GM23248 (cell line): ENCODE results near the gene SSTR5. TPM values are rescaled to one million over a fixed set of nuclear protein-coding genes. Genes with fewer than 3 reads are reported as not detected.

Experiments used
- DNase-seq: peaks from one replicate; pipeline ENCODE4 v3.0.0-alpha.2; 2015
- H2AFZ ChIP-seq: fragments of 200-600 bp; sonication (generic); 2 replicates; pipeline ENCODE4 v1.6.1; 2016; ENCODE audit warnings: antibody characterized with exemption
- H3F3A ChIP-seq: fragments of 200-600 bp; sonication (generic); 2 replicates; pipeline ENCODE4 v1.6.1; 2016; ENCODE audit warnings: mild to moderate bottlenecking, antibody characterized with exemption, mixed run types; ENCODE audit not compliant: insufficient read depth
- H3K27ac ChIP-seq: fragments of 200-600 bp; sonication (generic); 2 replicates; pipeline ENCODE4 v1.5.1; 2016; ENCODE audit warnings: mild to moderate bottlenecking
- H3K27me3 ChIP-seq: fragments of 200-600 bp; sonication (generic); replicated peaks from 2 replicates; pipeline ENCODE4 v1.6.1; 2016; ENCODE audit warnings: mild to moderate bottlenecking; ENCODE audit not compliant: insufficient read depth
- H3K36me3 ChIP-seq: fragments of 200-600 bp; sonication (generic); 2 replicates; pipeline ENCODE4 v1.6.1; 2016; ENCODE audit warnings: low read depth, mild to moderate bottlenecking
- H3K4me1 ChIP-seq: fragments of 200-600 bp; sonication (generic); 2 replicates; pipeline ENCODE4 v1.6.1; 2016; ENCODE audit warnings: mild to moderate bottlenecking; ENCODE audit not compliant: insufficient read depth
- H3K4me2 ChIP-seq: fragments of 200-600 bp; sonication (generic); one replicate; pipeline ENCODE4 v1.6.1; 2016; ENCODE audit warnings: mild to moderate bottlenecking; ENCODE audit not compliant: unreplicated experiment
- H3K4me3 ChIP-seq: fragments of 200-600 bp; sonication (generic); 2 replicates; pipeline ENCODE4 v1.5.1; 2016; ENCODE audit warnings: mild to moderate bottlenecking
- H3K79me2 ChIP-seq: fragments of 200-600 bp; sonication (generic); 2 replicates; pipeline ENCODE4 v1.6.1; 2016; ENCODE audit warnings: mild to moderate bottlenecking; ENCODE audit not compliant: insufficient read depth
- H3K9ac ChIP-seq: fragments of 200-600 bp; sonication (generic); 2 replicates; pipeline ENCODE4 v1.6.1; 2016; ENCODE audit warnings: mild to moderate bottlenecking
- H3K9me2 ChIP-seq: fragments of 200-600 bp; sonication (generic); 2 replicates; pipeline ENCODE4 v1.6.1; 2016; ENCODE audit warnings: mixed run types, mild to moderate bottlenecking, moderate library complexity; ENCODE audit not compliant: insufficient read depth
- H3K9me3 ChIP-seq: fragments of 200-600 bp; sonication (generic); one replicate; pipeline ENCODE4 v1.6.1; 2017; ENCODE audit warnings: low read depth
- H4K20me1 ChIP-seq: fragments of 200-600 bp; sonication (generic); 2 replicates; pipeline ENCODE4 v1.6.0; 2016; ENCODE audit not compliant: insufficient read depth
- EZH2 ChIP-seq: fragments of 200-600 bp; sonication (generic); IDR thresholded peaks from 2 replicates; pipeline ENCODE4 v1.6.1; 2018; ENCODE audit warnings: antibody characterized with exemption, mild to moderate bottlenecking; ENCODE audit not compliant: insufficient read depth, poor library complexity, severe bottlenecking
- EZH2phosphoT487 ChIP-seq: fragments of 200-600 bp; sonication (generic); IDR thresholded peaks from 2 replicates; pipeline ENCODE4 v1.6.1; 2018; ENCODE audit warnings: antibody characterized with exemption, moderate library complexity, mild to moderate bottlenecking, low read depth; ENCODE audit not compliant: insufficient read depth
- WGBS, 2 experiments: methylation state at CpG; one replicate each; pipeline ENCODE4 v1.1.6; 2015 to 2017; ENCODE audit warnings: low lambda C conversion rate in 2 of 2, low coverage in 1 of 2; ENCODE audit errors: missing lambda C conversion rate in 2 of 2; 5-methylcytosine and 5-hydroxymethylcytosine counted together
- in situ Hi-C: fragments of 300-500 bp; cut with MboI; formaldehyde crosslinking; loops from 2 replicates; pipeline ENCODE4 v1.15.0; 2020
- polyA plus RNA-seq: library from polyadenylated mRNA; unstranded; fragments of >200 nt; fragmentation: Nextera tagmentation; extraction: Ambion mirVana; gene quantifications from 2 replicates; pipeline ENCODE4 v1.2.1, GENCODE V29; 2016
- total RNA-seq: library from RNA; depleted of rRNA; stranded (reverse); fragments of >200 nt; shearing (Covaris generic); gene quantifications from 2 replicates; pipeline ENCODE4 v1.2.3, GENCODE V29; 2014

The SSTR5 gene
- total and polyA plus RNA-seq, 2 experiments from 2014 or later: not detected

DNA sequence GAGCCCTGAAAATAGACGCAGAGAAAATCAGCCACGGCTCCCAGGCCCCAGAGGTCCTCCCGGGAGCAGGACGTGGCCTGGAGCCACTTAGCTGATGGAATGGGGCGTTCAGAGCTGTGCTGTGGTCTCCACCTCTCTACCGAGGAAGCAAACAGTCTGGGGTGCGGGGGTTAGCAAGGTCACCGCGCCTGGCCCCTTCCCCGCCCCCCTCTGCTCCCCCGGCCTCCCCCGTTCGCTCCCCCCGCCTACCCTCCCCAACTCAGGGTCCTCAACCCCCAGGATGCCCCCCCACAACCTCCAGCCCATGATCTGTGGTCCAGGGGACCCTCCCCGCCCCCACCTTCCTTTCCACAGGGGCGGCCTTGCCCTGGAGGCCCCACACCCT is 44.1 kb downstream of the SSTR5 start:
- H3K4me3 ChIP-seq: no peak overlapping the region
- no peak for TF ChIP-seq EZH2phosphoT487
- TF ChIP-seq EZH2: no peak
- no peak for DNase-seq
- no peaks in the 10 kb centered on the region for H3K79me2 ChIP-seq
- no peaks in the 10 kb centered on the region for H3K9me3 ChIP-seq
- no peak overlapping the region for H3K27ac ChIP-seq
- H2AFZ ChIP-seq: no peak overlapping the region
- no peaks in the 10 kb centered on the region for H3K36me3 ChIP-seq
- no peaks in the 10 kb centered on the region for H3F3A ChIP-seq
- no peak overlapping the region for H3K9ac ChIP-seq
- peaks cover 16% of the 10 kb centered on the region; the same call in 1 of the 2 replicates for H3K27me3 ChIP-seq
- WGBS, 2 experiments: 9 to 31% methylated on average over 6 to 16 of the region's 16 CpGs
- in situ Hi-C loops: no loop called here
- no peaks in the 10 kb centered on the region for H3K4me1 ChIP-seq
- H4K20me1 ChIP-seq: no peaks in the 10 kb centered on the region
- no peak overlapping the region for H3K4me2 ChIP-seq
- no peaks in the 10 kb centered on the region for H3K9me2 ChIP-seq

DNA sequence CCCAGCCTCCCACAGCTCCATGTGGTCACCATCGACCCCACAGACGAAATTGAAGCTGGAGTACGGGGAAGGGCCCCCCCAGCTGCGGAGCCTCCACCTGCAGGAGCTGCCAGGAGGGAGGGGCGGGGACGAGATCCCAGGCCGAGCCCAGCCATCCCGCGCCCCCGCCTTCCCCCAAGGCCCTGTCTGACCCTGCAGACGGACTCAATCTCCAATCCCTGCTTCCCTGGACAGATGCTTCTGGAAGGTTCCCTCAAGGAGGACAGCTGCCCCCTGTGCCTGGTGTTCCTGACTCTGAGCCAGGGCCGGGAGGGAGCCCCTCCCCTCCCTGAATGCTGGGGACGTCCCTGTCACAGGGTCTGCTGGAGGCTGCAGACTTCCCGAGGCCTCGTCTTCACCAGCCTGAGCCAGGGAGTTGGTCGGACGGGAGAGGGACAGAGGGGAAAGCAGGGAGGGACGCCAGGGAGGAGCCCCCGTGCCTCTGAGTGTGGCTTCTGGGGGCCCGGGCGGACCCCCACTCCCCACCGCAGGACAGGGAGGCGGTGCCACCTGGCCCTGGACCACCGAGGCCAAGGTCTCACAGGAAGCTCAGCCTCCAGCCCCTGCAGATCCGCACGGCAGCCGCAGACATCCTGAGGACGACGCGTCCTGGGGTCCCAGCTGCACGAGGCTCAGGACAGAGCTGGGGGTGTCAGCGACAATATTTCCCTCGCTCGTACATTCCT is 44.8 kb downstream of the SSTR5 start:
- no peak overlapping the region for H3K9ac ChIP-seq
- no peak overlapping the region for H2AFZ ChIP-seq
- no peaks in the 10 kb centered on the region for H3K79me2 ChIP-seq
- 20% methylated on average over 29 to 34 of the region's 34 CpGs for WGBS, 2 experiments
- H3K9me2 ChIP-seq: no peaks in the 10 kb centered on the region
- no peak for DNase-seq
- no peak overlapping the region for H3K4me3 ChIP-seq
- in situ Hi-C loops: no loop called here
- no peaks in the 10 kb centered on the region for H3K9me3 ChIP-seq
- no peaks in the 10 kb centered on the region for H3K36me3 ChIP-seq
- H3K4me1 ChIP-seq: no peaks in the 10 kb centered on the region
- no peak overlapping the region for H3K4me2 ChIP-seq
- no peak for TF ChIP-seq EZH2
- no peak for TF ChIP-seq EZH2phosphoT487
- no peaks in the 10 kb centered on the region for H3F3A ChIP-seq
- H4K20me1 ChIP-seq: no peaks in the 10 kb centered on the region
- no peak overlapping the region for H3K27ac ChIP-seq
- H3K27me3 ChIP-seq: peaks cover 16% of the 10 kb centered on the region; the same call in 1 of the 2 replicates

DNA sequence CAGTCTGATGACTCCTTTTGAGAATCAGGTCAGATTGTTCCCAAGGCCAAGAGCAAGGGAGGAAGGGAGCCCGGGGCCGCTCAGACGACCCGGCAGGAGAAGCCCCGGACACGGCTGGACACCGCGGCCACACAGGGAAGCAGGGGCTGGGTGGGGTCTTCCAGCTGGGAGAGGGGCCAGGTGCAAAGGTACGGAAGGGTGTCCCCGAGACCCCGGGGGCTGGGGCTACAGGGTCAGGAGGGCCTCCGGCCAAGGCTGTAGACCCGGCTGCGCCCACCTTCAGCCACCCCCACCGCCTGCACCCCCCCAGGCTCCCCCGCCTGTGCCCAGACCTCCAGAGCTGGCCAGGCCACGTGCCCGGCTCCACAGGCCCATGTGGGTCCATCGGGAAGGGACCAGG is 45.4 kb downstream of the SSTR5 start:
- Histone ChIP-seq H3K36me3 (no peaks in the 10 kb centered on the region), H3K4me3 (no peak overlapping the region), H3K9me3 (no peaks in the 10 kb centered on the region), H3K4me2 (no peak overlapping the region), H3K79me2 (no peaks in the 10 kb centered on the region), H4K20me1 (no peaks in the 10 kb centered on the region), H3F3A (no peaks in the 10 kb centered on the region), H3K9ac (no peak overlapping the region), H3K27ac (no peak overlapping the region), H3K4me1 (no peaks in the 10 kb centered on the region), H3K9me2 (no peaks in the 10 kb centered on the region), H2AFZ (no peak overlapping the region), H3K27me3 (peaks cover 16% of the 10 kb centered on the region; the same call in 1 of the 2 replicates)
- WGBS, 2 experiments: 60 to 67% methylated on average over 8 to 19 of the region's 19 CpGs
- in situ Hi-C loops: no loop called here
- DNase-seq: no peak
- TF ChIP-seq EZH2: no peak
- no peak for TF ChIP-seq EZH2phosphoT487

DNA sequence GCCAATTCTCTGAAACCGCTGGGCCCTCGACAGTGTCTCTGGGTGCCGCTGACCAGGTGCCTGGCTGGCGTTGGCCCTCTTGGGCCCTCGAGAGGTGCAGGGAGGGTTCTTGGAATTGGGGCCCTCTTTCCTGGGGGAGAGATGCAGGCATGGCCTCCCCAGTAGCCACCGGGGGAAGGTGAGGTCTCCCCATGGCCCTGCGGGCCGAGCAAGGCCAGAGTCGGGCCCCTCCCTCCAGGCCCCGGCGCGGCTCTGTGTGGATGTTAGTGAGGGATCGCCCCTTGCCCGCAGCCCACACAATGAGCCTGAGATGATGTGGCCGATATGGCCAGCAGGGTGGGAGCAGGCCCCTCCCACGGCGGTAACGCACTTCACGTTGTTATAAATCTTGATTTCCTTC is 46.6 kb downstream of the SSTR5 start:
- Histone ChIP-seq H3K36me3 (no peaks in the 10 kb centered on the region), H3K4me3 (no peak overlapping the region), H4K20me1 (no peaks in the 10 kb centered on the region), H3K4me1 (no peaks in the 10 kb centered on the region), H3K9me3 (no peaks in the 10 kb centered on the region), H3K9me2 (no peaks in the 10 kb centered on the region), H3K79me2 (no peaks in the 10 kb centered on the region), H3F3A (no peaks in the 10 kb centered on the region), H3K4me2 (no peak overlapping the region), H3K9ac (no peak overlapping the region), H3K27ac (no peak overlapping the region), H2AFZ (no peak overlapping the region), H3K27me3 (peaks cover 16% of the 10 kb centered on the region; the same call in 1 of the 2 replicates)
- DNase-seq: no peak
- no peak for TF ChIP-seq EZH2
- no peak for TF ChIP-seq EZH2phosphoT487
- WGBS, 2 experiments: 56 to 68% methylated on average over 18 to 19 of the region's 19 CpGs
- in situ Hi-C loops: no loop called here
